Activated naive CD8-positive, alpha-beta T cell treated with anti-CD3 and anti-CD28 coated beads, Interleukin-2, amount 10 ng/mL, durations not matched to agents 7 days and 5 days (primary cell): Measurements from ENCODE around the gene XPNPEP2. TPM values are rescaled to one million over a fixed set of nuclear protein-coding genes. Genes with fewer than 3 reads are reported as not detected.

Source experiments
- ATAC-seq: fragments of 150-1000 bp; cut with Tn5 transposase; one replicate; pipeline ENCODE4 v1.10.0; 2021; ENCODE audit warnings: low read depth, moderate library complexity
- POLR2A ChIA-PET: fragments of 350-600 bp; sonication (Branson Sonifier 250); formaldehyde crosslinking; loops from one replicate; lab custom pipeline; 2021; ENCODE audit warnings: antibody characterized with exemption; lab: Charles Lee
- DNase-seq: peaks from one replicate; pipeline ENCODE4 v3.0.0; 2021
- H3K27ac Mint-ChIP-seq: one replicate; pipeline ENCODE4 v1.8.0; 2022; ENCODE audit warnings: mild to moderate bottlenecking, mixed read lengths
- H3K27me3 Mint-ChIP-seq: one replicate; pipeline ENCODE4 v1.8.0; 2022; ENCODE audit warnings: mild to moderate bottlenecking, moderate library complexity, mixed read lengths
- H3K36me3 Mint-ChIP-seq: one replicate; pipeline ENCODE4 v1.8.0; 2021; ENCODE audit warnings: mild to moderate bottlenecking, mixed read lengths
- H3K4me1 Mint-ChIP-seq: one replicate; pipeline ENCODE4 v1.8.0; 2021; ENCODE audit warnings: mixed read lengths
- H3K4me3 Mint-ChIP-seq: one replicate; pipeline ENCODE4 v1.8.0; 2022; ENCODE audit warnings: mild to moderate bottlenecking, moderate library complexity, mixed read lengths
- H3K9me3 Mint-ChIP-seq: one replicate; pipeline ENCODE4 v1.8.0; 2021; ENCODE audit warnings: mixed read lengths
- total RNA-seq, 2 experiments: library from RNA; stranded (reverse); gene quantifications; one replicate each; pipeline ENCODE4 v1.2.3, GENCODE V29; 2021

Gene XPNPEP2
- total RNA-seq, 2 experiments from 2014 or later = 0.65 to 0.67 TPM

DNA sequence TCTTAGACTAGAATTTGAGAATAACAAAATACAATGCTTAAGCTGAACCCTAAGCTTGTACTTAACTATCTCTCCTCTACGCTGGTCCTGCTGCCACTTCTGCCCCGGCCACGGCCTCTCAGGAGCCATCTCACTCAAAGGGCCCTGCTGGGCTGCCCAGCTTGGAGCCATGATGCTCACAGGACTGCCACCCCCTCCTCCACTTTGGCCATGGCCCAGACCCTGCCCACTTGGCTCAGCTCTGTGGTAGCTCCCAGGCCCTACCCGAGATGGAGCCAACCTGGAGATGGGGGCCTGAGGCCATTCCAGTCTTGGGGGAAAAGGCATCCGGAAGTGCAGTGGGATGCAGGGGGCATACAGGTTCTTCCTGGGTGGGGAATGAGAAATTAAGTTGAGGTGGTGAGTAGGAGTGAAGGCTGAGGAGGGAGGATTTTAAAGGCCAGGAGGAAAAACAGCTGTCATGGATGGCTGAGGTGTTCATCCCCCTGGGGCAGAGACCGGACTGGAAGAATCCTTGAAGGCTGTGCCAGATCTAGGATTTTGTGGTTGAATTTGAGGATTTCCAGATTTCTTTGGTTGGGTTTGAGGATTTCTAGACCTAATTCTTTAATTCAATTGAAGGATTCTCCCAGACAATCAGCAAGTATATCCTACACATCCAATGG, 41.8 kb downstream of the XPNPEP2 start:
- Mint-ChIP-seq H3K9me3 (no peaks in the 10 kb centered on the region), H3K4me3 (peak overlapping the region; percentile 89), H3K27me3 (no peaks in the 10 kb centered on the region), H3K36me3 (peaks cover 43% of the 10 kb centered on the region), H3K4me1 (peaks cover 40% of the 10 kb centered on the region), H3K27ac (peak overlapping the region; percentile 94)
- DNase-seq (no peak), ATAC-seq (no peak)
- POLR2A ChIA-PET = interaction anchor here (1.0 to 8.2 kb wide), 12 partner anchors 9 to 126 kb away, joined by 3 to 155 read pairs (median 8); partner anchors contain the start of gene UTP14A

GRCh38 chrX:129781134-129781672, 42.4 kb downstream of the XPNPEP2 start:
- Mint-ChIP-seq H3K9me3 (no peaks in the 10 kb centered on the region), H3K4me1 (peaks cover 46% of the 10 kb centered on the region), H3K4me3 (peak overlapping the region; percentile 89), H3K27me3 (no peaks in the 10 kb centered on the region), H3K27ac (peak overlapping the region; percentile 94), H3K36me3 (peaks cover 50% of the 10 kb centered on the region)
- DNase-seq (peak; percentile 70), ATAC-seq (peak; percentile 82)
- POLR2A ChIA-PET = interaction anchor here (0.8 to 8.2 kb wide), 16 partner anchors 8 to 126 kb away, joined by 3 to 155 read pairs (median 6); partner anchors contain the start of genes APLN and UTP14A

GRCh38 chrX:129781680-129782495, 43.1 kb downstream of the XPNPEP2 start:
- H3K9me3 Mint-ChIP-seq = no peaks in the 10 kb centered on the region
- POLR2A ChIA-PET = interaction anchor here (0.8 to 8.2 kb wide), 17 partner anchors 8 to 127 kb away, joined by 3 to 155 read pairs (median 6); partner anchors contain the start of genes APLN and UTP14A
- H3K36me3 Mint-ChIP-seq = peaks cover 50% of the 10 kb centered on the region
- H3K4me3 Mint-ChIP-seq = peak overlapping the region; percentile 89
- no peaks in the 10 kb centered on the region for H3K27me3 Mint-ChIP-seq
- H3K27ac Mint-ChIP-seq = peak overlapping the region; percentile 85
- no peak for ATAC-seq
- peaks cover 46% of the 10 kb centered on the region for H3K4me1 Mint-ChIP-seq
- DNase-seq = no peak

DNA sequence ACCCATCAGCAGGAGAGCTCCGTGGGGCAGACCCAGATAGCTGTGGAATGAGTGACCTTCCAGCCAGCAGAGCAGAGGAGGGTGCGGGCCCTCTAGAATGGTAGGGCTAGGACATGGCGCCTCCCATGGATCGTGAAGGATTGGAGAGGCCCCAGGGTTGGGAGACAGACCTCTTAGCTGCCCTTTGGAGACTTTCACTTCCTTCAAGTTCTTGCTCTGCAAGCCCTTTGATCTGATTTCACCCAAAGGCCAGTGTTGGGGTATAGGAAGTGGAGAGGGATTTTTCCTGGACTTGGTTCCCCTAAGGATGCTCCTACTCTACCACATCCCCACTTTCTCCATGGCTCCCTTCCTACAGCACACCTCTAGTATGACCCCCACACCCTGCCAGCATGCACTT, 43.9 kb downstream of the XPNPEP2 start:
- H3K4me3 Mint-ChIP-seq = peak overlapping the region; percentile 89
- POLR2A ChIA-PET = interaction anchor here (1.1 to 8.2 kb wide), 10 partner anchors 10 to 56 kb away, joined by 3 to 155 read pairs (median 7); no protein-coding TSS in a partner anchor
- no peaks in the 10 kb centered on the region for H3K9me3 Mint-ChIP-seq
- H3K27ac Mint-ChIP-seq = peak overlapping the region; percentile 85
- H3K4me1 Mint-ChIP-seq = peaks cover 49% of the 10 kb centered on the region
- H3K27me3 Mint-ChIP-seq = no peaks in the 10 kb centered on the region
- ATAC-seq = no peak
- H3K36me3 Mint-ChIP-seq = peaks cover 57% of the 10 kb centered on the region
- no peak for DNase-seq

DNA sequence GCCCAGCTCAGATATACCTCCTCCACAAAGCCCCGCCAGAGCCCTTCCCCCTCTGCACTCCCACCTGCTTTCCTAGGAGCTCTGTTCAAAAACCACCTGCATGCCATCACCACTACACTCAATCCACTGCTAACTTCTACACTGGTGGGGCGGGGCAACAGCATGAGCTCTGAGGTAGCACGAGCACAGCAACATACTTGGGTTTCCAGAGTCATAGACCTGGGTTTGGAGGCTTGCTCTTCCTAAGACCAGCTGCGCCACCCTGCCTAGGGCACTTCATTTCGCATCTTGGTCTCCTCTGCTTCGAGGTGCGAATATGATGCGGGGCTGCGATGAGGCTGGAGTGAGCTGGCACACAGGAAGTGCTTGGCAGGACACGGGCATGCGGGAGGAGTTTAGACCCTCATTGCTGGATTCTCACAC, 44.5 kb downstream of the XPNPEP2 start:
- Mint-ChIP-seq H3K4me3 (peak overlapping the region; percentile 89), H3K27ac (peak overlapping the region; percentile 85), H3K36me3 (peaks cover 58% of the 10 kb centered on the region), H3K4me1 (peaks cover 46% of the 10 kb centered on the region), H3K9me3 (no peaks in the 10 kb centered on the region), H3K27me3 (no peaks in the 10 kb centered on the region)
- no peak for DNase-seq
- no peak for ATAC-seq
- POLR2A ChIA-PET = interaction anchor here (1.2 to 8.2 kb wide), 8 partner anchors 9 to 57 kb away, joined by 4 to 155 read pairs (median 15); no protein-coding TSS in a partner anchor

- H3K36me3 Mint-ChIP-seq = peaks cover 61% of the 10 kb centered on the region
- no peak for DNase-seq
- no peaks in the 10 kb centered on the region for H3K9me3 Mint-ChIP-seq
- POLR2A ChIA-PET = interaction anchor here (1.0 to 8.2 kb wide), 7 partner anchors 8 to 105 kb away, joined by 3 to 155 read pairs (median 9); no protein-coding TSS in a partner anchor
- H3K4me3 Mint-ChIP-seq = peak overlapping the region; percentile 89
- H3K27ac Mint-ChIP-seq = peak overlapping the region; percentile 85
- peaks cover 39% of the 10 kb centered on the region for H3K4me1 Mint-ChIP-seq
- H3K27me3 Mint-ChIP-seq = no peaks in the 10 kb centered on the region
- no peak for ATAC-seq
Measured at GRCh38 chrX:129784371-129784770, 45.6 kb downstream of the XPNPEP2 start.

- Mint-ChIP-seq H3K27ac (peak overlapping the region; percentile 79), H3K9me3 (no peaks in the 10 kb centered on the region), H3K4me3 (peak overlapping the region; percentile 81), H3K36me3 (peaks cover 56% of the 10 kb centered on the region), H3K27me3 (no peaks in the 10 kb centered on the region), H3K4me1 (peaks cover 38% of the 10 kb centered on the region)
- ATAC-seq = no peak
- no peak for DNase-seq
- POLR2A ChIA-PET = interaction anchor here (1.0 to 8.2 kb wide), 5 partner anchors 13 to 106 kb away, joined by 3 to 155 read pairs (median 13); no protein-coding TSS in a partner anchor
Measured at GRCh38 chrX:129785160-129785947, 46.6 kb downstream of the XPNPEP2 start.

- POLR2A ChIA-PET = interaction anchor here (2.2 to 7.6 kb wide), 2 partner anchors 12 to 27 kb away, joined by 13 to 74 read pairs; no protein-coding TSS in a partner anchor
- Mint-ChIP-seq H3K4me1 (peaks cover 38% of the 10 kb centered on the region), H3K4me3 (peak overlapping the region; percentile 81), H3K27me3 (no peaks in the 10 kb centered on the region), H3K36me3 (peaks cover 52% of the 10 kb centered on the region), H3K27ac (peak overlapping the region; percentile 79), H3K9me3 (no peaks in the 10 kb centered on the region)
- no peak for DNase-seq
- no peak for ATAC-seq
Measured at GRCh38 chrX:129786210-129786651, 47.5 kb downstream of the XPNPEP2 start.

DNA sequence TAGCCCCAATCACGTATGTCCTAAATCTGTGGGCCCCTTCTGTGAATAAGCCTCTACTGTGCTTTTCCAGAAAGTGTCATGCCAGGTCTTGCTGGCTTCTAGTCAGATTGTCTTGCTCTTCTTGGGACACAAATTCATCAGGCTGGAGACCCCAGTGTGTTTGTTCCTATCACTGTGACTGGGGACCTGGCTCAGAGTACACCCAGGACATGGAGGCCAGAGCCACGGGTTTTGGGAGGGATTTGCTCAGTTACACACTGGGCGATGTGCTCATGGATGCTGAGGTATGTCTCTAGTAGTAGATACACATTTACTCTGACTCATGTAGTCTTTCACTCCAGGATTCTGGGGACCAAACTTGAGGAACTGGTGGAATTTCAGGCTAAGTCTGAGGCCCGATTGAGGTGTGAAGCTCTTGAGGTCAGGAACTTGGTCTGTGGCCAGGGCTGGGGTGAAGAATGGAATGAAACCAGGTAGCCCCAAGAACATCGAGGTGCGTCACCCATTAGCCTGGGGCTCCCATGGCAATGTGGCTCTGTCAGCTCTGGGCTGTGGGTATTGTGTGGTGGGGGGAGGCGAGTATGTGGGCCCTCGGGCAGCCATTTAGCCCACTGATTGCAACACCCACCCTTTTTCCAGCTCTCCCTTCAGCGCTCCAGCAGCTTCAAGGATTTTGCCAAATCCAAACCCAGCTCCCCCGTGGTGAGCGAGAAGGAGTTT, 48.7 kb downstream of the XPNPEP2 start:
- peak overlapping the region; percentile 78 for H3K27ac Mint-ChIP-seq
- H3K9me3 Mint-ChIP-seq = no peaks in the 10 kb centered on the region
- H3K4me1 Mint-ChIP-seq = peaks cover 38% of the 10 kb centered on the region
- peak overlapping the region; percentile 68 for H3K4me3 Mint-ChIP-seq
- DNase-seq (no peak), ATAC-seq (no peak)
- POLR2A ChIA-PET = interaction anchor here (1.2 to 2.2 kb wide), 2 partner anchors 11 to 28 kb away, joined by 3 to 13 read pairs; no protein-coding TSS in a partner anchor
- no peaks in the 10 kb centered on the region for H3K27me3 Mint-ChIP-seq
- H3K36me3 Mint-ChIP-seq = peaks cover 44% of the 10 kb centered on the region

DNA sequence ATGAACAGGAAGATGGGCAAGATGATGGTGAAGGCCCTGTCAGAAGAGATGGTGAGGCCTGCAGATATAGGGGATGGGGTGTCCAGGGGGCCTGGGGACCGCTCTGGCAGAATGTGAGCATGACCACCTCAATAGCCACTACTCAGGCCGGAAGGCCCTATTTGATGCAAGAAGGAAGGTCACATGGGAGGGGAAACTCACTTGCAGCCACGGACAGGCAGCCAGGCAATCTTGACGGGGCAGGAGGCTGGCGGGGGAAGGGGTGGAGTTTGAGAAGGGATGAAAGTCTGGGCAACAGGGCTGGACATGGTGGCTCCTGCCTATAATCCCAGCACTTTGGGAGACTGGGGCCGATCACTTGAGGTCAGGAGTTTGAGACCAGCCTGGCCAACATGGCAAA, 49.7 kb downstream of the XPNPEP2 start:
- Mint-ChIP-seq H3K27ac (peak overlapping the region; percentile 54), H3K36me3 (peaks cover 34% of the 10 kb centered on the region), H3K9me3 (no peaks in the 10 kb centered on the region), H3K27me3 (no peaks in the 10 kb centered on the region), H3K4me1 (peaks cover 30% of the 10 kb centered on the region), H3K4me3 (no peak overlapping the region)
- POLR2A ChIA-PET = no interaction called here
- DNase-seq (no peak), ATAC-seq (no peak)

DNA sequence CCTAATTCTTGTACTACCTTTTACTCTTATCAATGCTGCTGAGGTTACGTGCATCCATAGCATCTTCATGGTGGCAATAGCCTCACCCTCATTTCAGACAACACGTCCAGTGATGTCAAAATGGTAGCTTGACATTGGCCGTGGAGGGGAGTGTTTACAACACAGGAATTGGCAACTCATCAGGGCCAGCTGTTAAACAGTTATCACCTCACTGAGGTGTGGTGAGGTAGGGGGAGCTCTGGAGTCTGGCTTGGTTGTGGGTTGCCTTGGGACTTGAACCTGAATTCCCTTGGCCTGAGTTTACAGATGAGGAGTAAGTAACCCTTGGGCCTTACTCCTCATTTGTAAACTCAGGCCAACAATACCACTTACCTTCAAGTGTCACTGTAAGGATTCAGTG, 51.4 kb downstream of the XPNPEP2 start:
- ATAC-seq (no peak), DNase-seq (no peak)
- Mint-ChIP-seq H3K36me3 (peaks cover 26% of the 10 kb centered on the region), H3K4me1 (peaks cover 27% of the 10 kb centered on the region), H3K9me3 (no peaks in the 10 kb centered on the region), H3K4me3 (no peak overlapping the region), H3K27ac (peak overlapping the region; percentile 45), H3K27me3 (no peaks in the 10 kb centered on the region)
- POLR2A ChIA-PET = interaction anchor here (0.9 kb wide), 1 partner anchor 9 kb away, joined by 3 read pairs; no protein-coding TSS in a partner anchor
